SKM-1 (cell line): ENCODE data around the gene AFAP1.

Experiments used
- DNase-seq: peaks from one replicate; lab custom pipeline; 2025; ENCODE audit not compliant: unreplicated experiment; lab: John Stamatoyannopoulos, UW

Gene AFAP1, protein sequence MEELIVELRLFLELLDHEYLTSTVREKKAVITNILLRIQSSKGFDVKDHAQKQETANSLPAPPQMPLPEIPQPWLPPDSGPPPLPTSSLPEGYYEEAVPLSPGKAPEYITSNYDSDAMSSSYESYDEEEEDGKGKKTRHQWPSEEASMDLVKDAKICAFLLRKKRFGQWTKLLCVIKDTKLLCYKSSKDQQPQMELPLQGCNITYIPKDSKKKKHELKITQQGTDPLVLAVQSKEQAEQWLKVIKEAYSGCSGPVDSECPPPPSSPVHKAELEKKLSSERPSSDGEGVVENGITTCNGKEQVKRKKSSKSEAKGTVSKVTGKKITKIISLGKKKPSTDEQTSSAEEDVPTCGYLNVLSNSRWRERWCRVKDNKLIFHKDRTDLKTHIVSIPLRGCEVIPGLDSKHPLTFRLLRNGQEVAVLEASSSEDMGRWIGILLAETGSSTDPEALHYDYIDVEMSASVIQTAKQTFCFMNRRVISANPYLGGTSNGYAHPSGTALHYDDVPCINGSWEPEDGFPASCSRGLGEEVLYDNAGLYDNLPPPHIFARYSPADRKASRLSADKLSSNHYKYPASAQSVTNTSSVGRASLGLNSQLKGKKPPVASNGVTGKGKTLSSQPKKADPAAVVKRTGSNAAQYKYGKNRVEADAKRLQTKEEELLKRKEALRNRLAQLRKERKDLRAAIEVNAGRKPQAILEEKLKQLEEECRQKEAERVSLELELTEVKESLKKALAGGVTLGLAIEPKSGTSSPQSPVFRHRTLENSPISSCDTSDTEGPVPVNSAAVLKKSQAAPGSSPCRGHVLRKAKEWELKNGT

DNA sequence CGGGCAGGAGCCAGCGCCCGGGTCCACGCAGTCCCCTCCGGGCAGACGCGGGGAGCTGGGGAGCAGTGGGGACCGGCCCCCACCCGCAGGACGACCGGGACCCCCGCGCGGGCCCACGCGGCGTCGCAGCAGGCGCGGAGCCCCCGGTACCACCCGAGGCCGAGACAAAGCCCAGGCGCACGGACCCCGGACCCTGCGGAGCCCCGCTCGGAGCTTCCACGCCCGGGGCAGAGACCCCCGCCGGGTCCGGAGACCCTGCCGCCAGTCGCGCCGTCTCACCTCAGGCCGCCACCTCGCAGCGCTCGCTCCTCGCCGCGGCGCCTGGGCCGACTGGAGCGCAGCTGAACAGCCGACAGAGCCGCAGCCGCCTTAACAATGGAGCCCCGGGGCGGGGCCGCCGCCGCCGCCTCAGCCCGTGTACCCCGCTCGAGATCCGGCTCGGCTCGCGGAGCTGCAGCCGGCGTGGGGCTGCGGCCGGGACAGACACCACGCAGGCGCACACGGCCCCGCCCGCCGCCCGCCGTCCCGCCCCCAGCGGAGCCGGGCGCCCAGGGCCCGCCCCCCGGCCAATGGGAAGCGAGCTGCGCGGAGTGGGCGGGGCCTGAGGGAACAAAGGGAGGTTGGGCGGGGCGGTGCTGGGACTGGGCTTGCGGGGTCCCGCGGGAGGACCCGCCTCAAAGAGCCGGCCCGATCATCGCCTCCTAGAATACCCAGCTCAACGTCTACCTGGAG lies at the start of gene AFAP1:
AFAP1 (minus strand) TSS at position 485 of the 732 bp plus-strand sequence. CDS start 67,783 bp downstream, outside the sequence.
- DNase-seq = peak; percentile 89

DNA sequence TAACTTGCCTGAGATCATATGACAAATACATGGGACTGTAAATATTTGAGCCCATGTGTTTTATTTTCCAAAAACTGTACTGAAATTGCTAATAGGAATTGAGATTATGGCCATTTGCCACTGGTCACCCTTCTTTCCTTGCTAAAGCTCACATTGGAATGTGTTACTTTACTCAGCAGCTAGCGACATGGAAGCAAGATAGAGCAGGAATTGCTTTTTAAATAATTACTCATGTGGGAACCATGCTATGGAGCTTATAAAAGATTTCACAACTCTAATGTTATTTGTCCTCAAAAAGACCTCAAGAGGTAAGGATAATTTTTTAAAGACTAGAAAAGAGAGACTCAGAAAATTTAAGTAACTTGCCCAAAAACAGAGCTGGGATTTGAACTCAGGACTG lies 48.8 kb upstream of the AFAP1 start:
- DNase-seq = no peak

DNA sequence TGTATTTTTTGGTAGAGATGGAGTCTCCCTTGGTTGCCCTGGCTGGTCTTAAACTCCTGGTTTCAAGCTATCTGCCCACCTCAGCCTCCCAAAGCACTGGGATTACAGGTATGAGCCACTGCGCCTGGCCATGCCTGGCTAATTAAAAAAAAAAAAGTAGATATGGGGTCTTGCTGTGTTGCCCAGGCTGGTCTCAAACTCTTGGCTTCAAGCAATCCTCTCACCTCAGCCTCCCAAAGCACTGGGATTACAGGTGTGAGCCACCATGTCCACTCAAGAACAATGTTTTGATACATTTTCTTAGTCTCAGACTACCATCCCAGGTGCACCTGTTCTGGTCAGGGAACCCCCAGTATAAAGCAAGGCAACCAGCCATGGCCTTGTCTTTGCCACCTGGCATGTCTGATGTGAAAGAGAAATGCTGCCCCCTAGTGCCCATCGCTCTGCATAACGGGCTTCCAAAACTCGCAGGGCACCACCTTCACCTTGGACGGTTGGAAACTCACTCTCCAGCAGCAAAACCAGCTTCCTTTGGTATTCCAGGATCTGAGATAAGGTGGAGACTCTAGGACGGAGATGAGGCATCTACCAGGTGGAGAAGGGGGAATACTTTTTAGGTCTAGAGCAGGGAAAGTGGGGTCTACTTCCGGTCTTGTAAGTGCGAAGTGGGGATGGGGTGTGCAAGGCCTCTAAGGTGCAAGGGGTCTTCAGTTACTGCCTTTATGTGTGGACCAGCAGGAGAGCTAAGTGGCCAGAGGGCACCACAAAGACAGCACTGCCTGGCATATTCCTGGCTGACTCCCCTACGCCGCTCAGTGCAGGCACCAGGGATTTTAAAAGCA lies 47.7 kb upstream of the AFAP1 start:
- peak; percentile 73 for DNase-seq

DNA sequence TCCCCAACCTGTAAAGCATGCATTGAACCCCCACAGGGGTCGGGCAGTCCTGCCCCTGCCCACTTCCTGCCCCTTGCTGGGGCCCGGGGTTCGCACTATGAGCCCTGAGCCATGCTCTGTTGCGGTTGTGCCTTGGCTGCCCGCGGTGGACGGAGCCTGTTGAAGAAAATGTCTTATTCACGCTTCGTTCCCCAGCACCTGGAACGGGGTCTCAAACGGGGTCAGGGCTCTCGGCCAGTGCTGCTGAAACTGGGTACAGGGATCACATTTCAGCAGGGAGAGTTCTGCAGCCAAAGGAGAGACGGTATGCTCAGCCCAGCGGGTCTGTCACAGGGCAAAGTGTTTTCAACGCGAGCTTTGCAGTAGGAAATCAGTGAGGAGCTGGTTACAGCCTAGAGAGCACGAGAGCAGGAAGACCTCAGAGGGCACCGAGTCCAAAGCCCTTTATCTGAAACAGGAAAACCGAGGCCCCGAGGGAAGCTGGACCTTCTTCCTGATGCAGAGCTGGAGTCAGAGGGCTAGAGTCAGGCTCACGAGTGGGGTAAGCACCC lies 46.3 kb upstream of the AFAP1 start:
- no peak for DNase-seq

DNA sequence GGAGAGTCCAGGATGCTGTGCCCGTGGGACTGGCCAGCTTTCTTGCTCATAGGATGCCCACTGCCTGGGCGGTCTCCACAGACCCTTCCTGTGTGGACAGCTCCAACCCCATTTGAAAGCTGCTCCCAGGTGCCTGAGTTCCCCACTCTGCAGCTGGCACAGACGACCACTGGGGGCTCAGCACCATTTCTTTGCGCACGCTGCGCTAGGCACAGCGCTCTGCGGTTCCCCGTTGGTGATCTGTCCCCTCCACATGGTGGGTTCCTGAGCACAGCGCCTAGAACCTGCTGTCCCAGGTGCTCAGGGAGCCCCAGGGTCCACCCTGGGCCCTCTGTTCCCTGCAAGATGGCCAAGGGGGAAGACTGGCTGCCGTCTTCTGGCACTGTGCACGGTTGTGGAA lies 45.4 kb upstream of the AFAP1 start:
- DNase-seq = no peak

DNA sequence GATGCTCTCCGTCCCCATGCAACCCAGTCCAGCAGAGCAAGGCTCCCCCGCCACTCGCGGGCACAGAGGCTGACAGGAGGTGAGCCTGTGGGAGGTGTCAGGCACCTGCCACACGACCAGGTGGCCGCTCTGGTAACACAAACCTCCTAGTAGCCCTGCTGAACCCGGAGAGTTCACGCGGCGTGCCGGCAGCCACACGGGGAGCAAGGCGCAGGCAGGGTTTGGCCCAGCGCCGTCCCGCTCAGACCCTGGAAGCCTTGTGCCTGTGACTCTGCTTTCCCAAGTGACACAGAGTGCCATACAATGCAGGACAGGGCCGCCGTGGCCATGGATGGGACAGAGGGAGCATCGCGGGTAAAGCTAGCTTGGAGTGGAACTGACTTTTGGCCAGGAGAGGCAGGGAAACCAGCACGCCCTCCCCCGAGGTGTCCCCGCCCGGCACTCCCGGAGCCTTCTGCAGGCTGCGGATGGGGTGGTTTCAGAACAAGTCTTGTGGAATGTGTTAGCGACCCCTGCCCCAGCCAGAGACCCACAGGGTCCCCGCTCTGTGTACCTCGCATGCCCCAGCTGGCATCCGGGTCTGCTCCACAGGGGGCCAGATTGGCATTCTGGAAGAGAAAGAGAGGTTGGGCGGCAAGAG lies 44.7 kb upstream of the AFAP1 start:
- DNase-seq = no peak

DNA sequence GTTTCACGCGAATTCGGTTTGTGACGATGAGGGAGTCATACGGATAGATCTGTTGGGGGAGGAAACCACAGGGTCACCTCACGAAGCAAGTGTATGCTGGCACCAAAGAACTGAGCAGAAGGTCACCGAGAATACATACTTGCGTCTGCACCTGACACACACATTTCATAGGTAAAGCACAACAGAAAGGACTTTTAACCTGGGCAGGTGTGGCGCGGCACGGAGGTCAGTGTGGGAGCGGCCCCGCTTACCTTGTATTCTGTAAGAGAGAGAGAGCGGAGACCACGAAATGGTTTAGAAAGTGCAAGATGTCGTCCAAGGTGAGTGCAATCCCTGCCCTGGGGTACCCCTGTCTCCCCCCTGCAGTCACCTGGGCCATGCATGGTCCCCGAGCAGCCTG lies 43.6 kb upstream of the AFAP1 start:
- no peak for DNase-seq

DNA sequence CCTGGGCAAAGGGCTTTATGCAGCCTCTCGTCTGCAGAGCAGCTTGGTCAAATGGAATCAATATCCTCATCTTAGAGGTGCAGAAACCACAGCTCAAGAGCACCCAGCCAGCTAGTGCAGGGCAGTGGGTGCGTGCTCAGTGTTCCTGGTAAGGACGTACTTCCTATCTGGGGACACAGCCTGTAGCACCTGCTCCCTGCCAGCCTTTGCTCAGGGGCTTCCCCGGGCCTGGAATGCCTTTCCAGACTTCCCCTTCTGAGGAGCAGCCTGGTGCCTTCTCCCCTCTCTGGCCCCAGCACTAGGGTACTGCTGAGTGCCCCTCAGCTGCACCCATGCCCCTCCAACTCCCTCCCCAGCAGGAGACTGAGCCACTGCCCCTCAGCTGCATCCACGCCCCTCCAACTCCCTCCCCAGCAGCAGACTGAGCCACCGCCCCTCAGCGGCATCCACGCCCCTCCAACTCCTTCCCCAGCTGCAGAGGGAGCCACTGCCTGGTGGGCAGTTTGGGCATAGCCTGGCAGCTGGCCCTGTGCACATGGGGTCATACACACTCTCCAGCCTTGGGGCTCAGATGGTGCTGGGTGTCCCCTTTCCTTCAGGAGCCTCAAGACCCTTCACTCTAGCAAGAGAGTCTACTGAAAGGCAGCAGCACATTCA lies 42.2 kb upstream of the AFAP1 start:
- DNase-seq = no peak

DNA sequence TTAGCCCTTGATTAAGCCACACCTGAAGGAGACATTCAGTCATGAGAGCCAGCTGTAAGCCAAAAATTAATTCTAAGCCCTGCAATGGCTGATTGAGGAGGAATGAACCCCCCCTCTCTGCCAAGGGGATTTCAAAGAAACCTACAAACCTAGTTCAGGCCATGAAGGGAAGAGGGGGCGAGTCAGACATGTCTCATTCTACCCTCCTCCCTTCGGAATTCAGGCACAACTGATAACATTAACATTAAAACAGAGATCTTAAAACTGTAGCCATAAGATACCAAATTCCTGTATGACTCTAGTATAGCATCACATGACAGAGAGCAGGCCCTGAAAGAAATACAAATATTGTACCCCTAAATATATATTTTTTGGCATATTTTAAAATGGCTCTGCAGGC lies 40.4 kb upstream of the AFAP1 start:
- DNase-seq = no peak

DNA sequence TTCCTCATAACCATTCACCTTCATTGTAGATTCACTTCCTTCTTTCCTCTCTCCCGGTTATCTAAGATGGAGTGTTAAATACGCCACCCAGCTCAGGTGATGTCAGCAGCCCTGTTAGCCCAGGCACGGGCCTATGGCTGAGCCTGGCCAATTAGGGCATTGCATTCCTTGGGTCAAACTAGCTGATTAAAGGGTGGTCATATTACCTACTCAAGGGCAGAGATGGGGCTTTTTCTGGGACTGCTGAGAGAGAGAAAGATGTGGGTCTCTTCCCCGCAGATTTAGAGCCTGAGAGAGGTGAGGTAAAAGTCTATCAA lies 39.9 kb upstream of the AFAP1 start:
- no peak for DNase-seq

DNA sequence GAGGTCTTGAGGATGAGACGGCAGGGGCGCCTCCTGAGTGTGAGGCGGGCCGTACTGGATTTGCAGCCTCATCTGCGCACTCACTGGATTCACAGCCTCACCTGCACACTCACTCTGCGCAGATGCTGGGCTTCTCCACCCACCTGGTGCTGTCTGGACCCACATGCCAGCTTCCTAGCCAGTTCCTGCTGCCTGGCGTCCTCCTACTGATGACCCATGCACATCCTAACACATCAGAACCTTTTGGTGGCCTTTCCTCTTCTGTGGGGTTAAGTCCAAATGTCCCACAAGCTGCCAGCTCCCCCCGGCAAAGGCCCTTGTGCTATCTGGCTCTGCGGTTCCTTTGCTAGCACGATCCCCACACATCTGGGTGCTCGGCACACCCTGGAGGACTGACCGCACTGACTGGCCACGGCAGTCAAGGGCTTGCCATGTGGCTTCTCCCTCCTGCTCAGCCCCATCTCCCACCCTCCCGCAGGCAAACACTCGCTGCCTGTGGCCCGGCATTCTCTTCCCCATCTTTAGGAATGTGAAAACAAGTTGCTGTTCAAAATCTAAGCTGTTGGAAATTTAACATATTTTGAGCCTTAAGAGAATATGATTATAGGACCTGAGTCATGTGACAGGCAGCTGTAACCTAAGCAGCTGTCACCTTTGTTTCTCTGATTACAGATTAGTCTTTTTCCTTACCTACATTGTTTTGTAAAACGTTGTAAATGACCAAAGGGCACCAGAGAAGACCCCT lies 39.4 kb upstream of the AFAP1 start:
- no peak for DNase-seq

DNA sequence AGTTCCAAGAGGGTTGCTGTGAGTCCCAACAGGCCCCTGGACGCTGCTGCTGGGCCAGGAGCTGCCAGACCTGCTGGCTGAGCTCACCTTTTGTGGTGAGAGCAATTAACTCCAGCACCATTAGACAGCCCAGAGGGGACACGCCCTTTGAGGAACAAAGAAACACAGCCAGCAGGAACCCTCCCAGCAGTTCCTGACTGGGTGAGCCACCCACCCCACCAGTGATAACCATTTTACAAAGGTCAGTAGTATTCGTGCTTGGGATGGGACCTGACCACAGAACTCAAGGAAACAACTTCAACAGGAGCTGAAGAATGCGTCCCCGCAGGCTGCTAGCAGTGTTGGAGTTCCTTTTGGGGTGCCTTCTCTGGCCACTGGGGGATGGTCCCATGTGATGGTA lies 38.8 kb upstream of the AFAP1 start:
- DNase-seq = no peak

DNA sequence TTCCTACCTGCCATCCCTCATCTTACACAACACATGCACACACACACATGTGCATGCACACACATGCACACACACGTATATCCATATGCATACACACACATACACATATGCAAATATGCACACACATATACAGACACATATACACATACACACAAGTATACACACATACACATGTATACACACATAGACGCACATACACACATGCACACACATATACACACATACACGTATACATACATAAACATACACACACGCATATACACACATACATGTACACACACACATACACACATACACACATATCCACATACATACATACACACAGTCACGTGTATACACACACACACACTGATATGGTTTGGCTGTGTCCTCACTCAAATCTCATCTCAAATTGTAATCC lies 37.0 kb upstream of the AFAP1 start:
- DNase-seq = no peak

DNA sequence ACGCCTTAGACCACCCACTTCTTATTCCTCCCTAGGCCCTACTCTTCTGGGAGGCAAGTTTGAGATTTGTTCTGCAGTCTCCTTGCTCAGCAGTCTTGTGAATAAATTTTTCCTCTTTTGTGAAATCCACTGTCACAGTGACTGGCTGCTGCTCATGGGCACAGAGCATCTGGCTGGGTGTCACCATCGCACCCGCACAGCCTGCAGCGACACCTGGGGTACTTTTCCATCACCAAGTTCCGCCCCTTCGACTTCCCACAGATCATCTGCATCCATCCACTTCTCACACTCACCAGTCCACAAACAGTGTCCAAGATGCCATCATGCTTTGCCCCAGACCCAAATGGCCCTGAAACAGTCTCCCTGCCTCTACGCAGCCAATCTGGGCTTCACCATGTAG lies 36.4 kb upstream of the AFAP1 start:
- DNase-seq = no peak

DNA sequence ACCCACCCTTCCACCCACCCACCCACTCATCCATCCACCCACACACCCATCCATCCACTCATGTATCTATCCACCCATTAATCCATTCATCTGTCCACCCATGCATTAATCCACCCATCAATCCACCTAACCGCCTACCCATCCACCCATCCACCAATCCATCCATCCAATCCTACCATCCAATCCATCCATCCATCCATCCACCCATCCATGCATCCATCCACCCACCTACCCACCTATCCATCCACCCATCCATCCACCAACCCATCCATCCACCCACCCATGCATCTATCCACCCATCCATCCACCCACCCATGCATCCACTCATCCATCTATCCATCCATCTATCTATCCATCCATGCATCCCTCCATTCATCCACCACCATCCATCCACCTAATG lies 34.8 kb upstream of the AFAP1 start:
- no peak for DNase-seq

DNA sequence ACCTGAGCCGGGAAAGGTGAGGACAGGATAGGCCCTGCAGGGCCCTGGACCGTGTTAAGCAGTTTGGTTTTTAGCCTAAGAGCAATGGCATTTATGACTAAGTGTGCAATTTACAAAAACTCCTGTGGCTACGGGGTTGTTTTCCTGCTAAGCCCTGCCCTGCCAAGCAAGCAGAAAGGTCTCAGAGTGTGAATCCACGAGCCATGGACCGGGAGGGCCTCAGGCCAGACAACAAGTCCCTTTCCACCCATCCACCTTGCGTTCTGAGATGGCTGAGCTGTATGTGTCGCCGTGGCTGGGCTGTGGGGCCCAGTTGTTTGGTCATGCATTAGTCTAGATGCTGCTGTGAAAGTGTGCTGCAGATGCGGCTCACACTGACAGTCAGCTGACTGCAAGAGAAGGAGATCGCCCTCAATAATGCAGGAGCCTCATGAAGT lies 33.9 kb upstream of the AFAP1 start:
- DNase-seq = no peak

DNA sequence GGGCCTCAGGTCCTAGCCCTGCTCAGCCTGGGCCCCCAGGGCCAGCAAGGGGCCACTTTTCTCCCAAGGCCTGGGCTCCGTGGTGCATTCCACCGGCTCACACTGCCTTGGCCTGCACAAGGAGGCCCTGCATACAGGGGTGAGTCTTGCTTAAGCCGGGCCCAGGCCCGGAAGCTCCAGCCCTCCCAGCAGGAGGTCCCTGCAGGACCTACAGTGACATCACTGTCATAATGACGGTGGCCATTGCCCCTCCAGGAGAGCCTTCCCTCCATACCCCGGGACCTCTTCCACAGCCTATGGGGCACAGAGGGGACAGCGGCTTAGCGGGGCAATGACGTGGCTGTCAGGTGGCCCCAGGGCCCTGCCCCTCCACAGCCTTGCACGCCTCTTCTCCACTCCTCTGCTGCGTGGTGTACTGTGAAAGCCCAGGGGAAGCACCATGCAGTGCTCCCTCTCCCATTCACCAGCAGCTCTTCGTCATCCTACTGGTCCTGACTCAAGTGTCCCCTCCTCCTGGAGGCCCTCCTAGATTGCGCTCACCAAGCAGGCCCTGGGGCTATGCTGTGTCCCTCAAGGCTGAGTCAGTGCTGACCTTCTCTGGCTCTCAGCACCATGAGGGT lies 32.3 kb upstream of the AFAP1 start:
- no peak for DNase-seq

DNA sequence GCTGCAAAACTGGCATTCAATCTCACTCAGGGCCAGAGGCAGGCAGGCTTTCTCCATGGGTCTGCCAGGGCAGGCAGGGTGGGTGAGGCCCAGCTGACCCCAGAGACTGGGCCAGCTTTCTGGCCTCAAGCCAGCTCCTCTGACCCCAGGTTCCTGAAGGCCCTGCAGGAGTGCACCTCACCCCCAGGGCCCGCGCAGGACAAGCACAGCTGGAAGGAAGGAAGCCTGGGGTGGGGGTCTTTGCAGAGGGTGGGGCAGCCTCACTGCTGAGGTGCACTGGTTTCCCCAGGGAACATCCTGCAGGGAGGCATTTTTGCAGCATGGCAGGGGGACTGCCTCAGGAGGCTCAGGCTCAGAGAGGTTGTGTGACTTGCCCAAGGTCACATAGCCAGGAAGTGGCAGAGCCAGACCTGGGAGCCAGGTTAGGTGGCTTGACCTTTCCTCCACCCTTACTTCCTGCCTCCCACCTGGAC lies 31.5 kb upstream of the AFAP1 start:
- no peak for DNase-seq
